Left colon (tissue), 2 donors: ENCODE measurements around the gene PBX3. TPM values are rescaled to one million over a fixed set of nuclear protein-coding genes. Genes with fewer than 3 reads are reported as not detected.
"Not testable (repeated sequence)": the region's sequence is repeated elsewhere in the genome, so short reads cannot be mapped to it uniquely, and the experiment has no call there.

Source experiments
- ATAC-seq: fragments of 200-7000 bp; cut with Tn5 transposase; one replicate; pipeline ENCODE4 v1.9.1; 2020; ENCODE audit warnings: mild to moderate bottlenecking, moderate library complexity
- DNase-seq, 2 donors: peaks; one replicate each; pipeline ENCODE4 v3.0.0-alpha.2; 2020
- intact Hi-C, 2 donors: fragments of 100-400 bp; cut with DNase I in 1 of 2; cut with micrococcal nuclease in 1 of 2; formaldehyde crosslinking; loops; one replicate each; pipeline versions ENCODE4 v1.11.2 to v1.14.0; 2022; cut with DNase I, micrococcal nuclease
- total RNA-seq, 2 donors: library from RNA; stranded (reverse); fragmentation: NEBNext Ultra II Directional; extraction: Animal tissue kit (Norgen Biotek cat#: 25700); gene quantifications; one replicate each; pipeline ENCODE4 v1.2.1, GENCODE V29; 2021
- donor health status: DM: no; HTN: no; CAD: no.
- donor health status: DM: yes; HTN: yes; CAD: no.

PBX3 gene
- total RNA-seq, 2 donors from 2014 or later: 8.9 to 13.2 TPM

GRCh38 chr9:125805586-125805985 lies 58.4 kb downstream of the PBX3 start:
- ATAC-seq: no peak
- DNase-seq: no peak
- intact Hi-C loops: no loop called here

GRCh38 chr9:125807079-125807478 lies 59.9 kb downstream of the PBX3 start:
- DNase-seq: no peak
- ATAC-seq: peak; percentile 61
- intact Hi-C loops: no loop called here

- DNase-seq: no peak
- ATAC-seq: no peak
- intact Hi-C loops: no loop called here
Observed at GRCh38 chr9:125810161-125810560, 63.0 kb downstream of the PBX3 start.

GRCh38 chr9:125811002-125811401 lies 63.8 kb downstream of the PBX3 start:
- intact Hi-C loops: no loop called here
- DNase-seq (no peak), ATAC-seq (no peak)

- no peak for DNase-seq
- intact Hi-C loops: no loop called here
Observed at GRCh38 chr9:125812403-125812802, 65.2 kb downstream of the PBX3 start.

GRCh38 chr9:125815568-125815967 lies 68.4 kb downstream of the PBX3 start:
- DNase-seq (no peak), ATAC-seq (no peak)
- intact Hi-C loops: no loop called here

More at GRCh38 chr9:125812403-125812802, 65.2 kb downstream of the PBX3 start:
- ATAC-seq: no peak

- intact Hi-C loops: no loop called here
- ATAC-seq: no peak
- DNase-seq: no peak
Observed at GRCh38 chr9:125816321-125816720, 69.1 kb downstream of the PBX3 start.

- intact Hi-C loops: no loop called here
- DNase-seq (no peak), ATAC-seq (no peak)
Observed at GRCh38 chr9:125820100-125820804, 73.1 kb downstream of the PBX3 start.

- DNase-seq: no peak
- no peak for ATAC-seq
- intact Hi-C loops: no loop called here
Observed at GRCh38 chr9:125821078-125821477, 73.9 kb downstream of the PBX3 start.

- ATAC-seq: no peak
- intact Hi-C loops: no loop called here
Observed at GRCh38 chr9:125822160-125822559, 75.0 kb downstream of the PBX3 start.

GRCh38 chr9:125822902-125823301 lies 75.7 kb downstream of the PBX3 start:
- no peak for ATAC-seq
- intact Hi-C loops: no loop called here
- no peak for DNase-seq

More at GRCh38 chr9:125822160-125822559, 75.0 kb downstream of the PBX3 start:
- no peak for DNase-seq

GRCh38 chr9:125823874-125824406 lies 76.8 kb downstream of the PBX3 start:
- DNase-seq, intact Hi-C loops, ATAC-seq: not testable (repeated sequence)

GRCh38 chr9:125825762-125826161 lies 78.6 kb downstream of the PBX3 start:
- intact Hi-C loops: no loop called here
- DNase-seq (no peak), ATAC-seq (no peak)

GRCh38 chr9:125826850-125827249 lies 79.7 kb downstream of the PBX3 start:
- DNase-seq (no peak), ATAC-seq (no peak)
- intact Hi-C loops: no loop called here

GRCh38 chr9:125829743-125830142 lies 82.6 kb downstream of the PBX3 start:
- intact Hi-C loops: no loop called here
- ATAC-seq: no peak
- peak in 1 of 2 donors; percentile 18 for DNase-seq

- DNase-seq (no peak), ATAC-seq (no peak)
- intact Hi-C loops: no loop called here
Observed at GRCh38 chr9:125831054-125831453, 83.9 kb downstream of the PBX3 start.

GRCh38 chr9:125831616-125832015 lies 84.4 kb downstream of the PBX3 start:
- intact Hi-C loops: no loop called here
- DNase-seq: no peak
- no peak for ATAC-seq

- intact Hi-C loops: no loop called here
- ATAC-seq: peak; percentile 51
- DNase-seq: no peak
Observed at GRCh38 chr9:125835655-125836054, 88.5 kb downstream of the PBX3 start.

- ATAC-seq: no peak
- intact Hi-C loops: no loop called here
Observed at GRCh38 chr9:125839317-125839716, 92.1 kb downstream of the PBX3 start.

GRCh38 chr9:125841444-125841843 lies 94.3 kb downstream of the PBX3 start:
- no peak for ATAC-seq

More at GRCh38 chr9:125839317-125839716, 92.1 kb downstream of the PBX3 start:
- no peak for DNase-seq

GRCh38 chr9:125842242-125842641 lies 95.1 kb downstream of the PBX3 start:
- DNase-seq: no peak

More at GRCh38 chr9:125841444-125841843, 94.3 kb downstream of the PBX3 start:
- intact Hi-C loops: no loop called here
- DNase-seq: no peak

More at GRCh38 chr9:125842242-125842641, 95.1 kb downstream of the PBX3 start:
- intact Hi-C loops: no loop called here
- ATAC-seq: no peak
